ENCODE measurements around the gene IPMK. TPM values are rescaled to one million over a fixed set of nuclear protein-coding genes. Genes with fewer than 3 reads are reported as not detected.

IPMK gene
- total and polyA plus RNA-seq, 9 of the 15 experiments (the other 6 are each of a cell fraction or from before 2014, with no cell fraction given), result 0.98 to 4.4 (median 2.7) TPM

DNA sequence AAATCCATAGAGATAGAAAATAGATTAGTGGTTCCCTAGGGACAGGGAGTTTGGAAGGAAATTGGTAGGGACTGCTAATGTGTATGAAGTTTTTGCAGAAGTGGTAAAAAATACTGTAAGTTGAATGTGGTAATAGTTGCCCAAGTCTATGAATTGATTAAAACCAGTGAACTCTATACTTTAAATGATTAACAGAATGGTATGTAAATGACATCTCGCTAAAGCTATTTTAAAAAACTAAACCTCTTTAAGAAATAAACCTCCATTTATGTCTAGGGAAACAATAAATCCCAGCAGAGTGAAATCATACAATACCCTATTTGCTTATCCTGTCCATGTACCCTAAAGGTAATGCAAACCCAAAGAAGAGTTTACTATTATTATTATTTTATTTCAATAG is 61.4 kb downstream of the IPMK start (continued):
- TF ChIP-seq, protein P1, sequence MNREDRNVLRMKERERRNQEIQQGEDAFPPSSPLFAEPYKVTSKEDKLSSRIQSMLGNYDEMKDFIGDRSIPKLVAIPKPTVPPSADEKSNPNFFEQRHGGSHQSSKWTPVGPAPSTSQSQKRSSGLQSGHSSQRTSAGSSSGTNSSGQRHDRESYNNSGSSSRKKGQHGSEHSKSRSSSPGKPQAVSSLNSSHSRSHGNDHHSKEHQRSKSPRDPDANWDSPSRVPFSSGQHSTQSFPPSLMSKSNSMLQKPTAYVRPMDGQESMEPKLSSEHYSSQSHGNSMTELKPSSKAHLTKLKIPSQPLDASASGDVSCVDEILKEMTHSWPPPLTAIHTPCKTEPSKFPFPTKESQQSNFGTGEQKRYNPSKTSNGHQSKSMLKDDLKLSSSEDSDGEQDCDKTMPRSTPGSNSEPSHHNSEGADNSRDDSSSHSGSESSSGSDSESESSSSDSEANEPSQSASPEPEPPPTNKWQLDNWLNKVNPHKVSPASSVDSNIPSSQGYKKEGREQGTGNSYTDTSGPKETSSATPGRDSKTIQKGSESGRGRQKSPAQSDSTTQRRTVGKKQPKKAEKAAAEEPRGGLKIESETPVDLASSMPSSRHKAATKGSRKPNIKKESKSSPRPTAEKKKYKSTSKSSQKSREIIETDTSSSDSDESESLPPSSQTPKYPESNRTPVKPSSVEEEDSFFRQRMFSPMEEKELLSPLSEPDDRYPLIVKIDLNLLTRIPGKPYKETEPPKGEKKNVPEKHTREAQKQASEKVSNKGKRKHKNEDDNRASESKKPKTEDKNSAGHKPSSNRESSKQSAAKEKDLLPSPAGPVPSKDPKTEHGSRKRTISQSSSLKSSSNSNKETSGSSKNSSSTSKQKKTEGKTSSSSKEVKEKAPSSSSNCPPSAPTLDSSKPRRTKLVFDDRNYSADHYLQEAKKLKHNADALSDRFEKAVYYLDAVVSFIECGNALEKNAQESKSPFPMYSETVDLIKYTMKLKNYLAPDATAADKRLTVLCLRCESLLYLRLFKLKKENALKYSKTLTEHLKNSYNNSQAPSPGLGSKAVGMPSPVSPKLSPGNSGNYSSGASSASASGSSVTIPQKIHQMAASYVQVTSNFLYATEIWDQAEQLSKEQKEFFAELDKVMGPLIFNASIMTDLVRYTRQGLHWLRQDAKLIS (CRISPR knock-in tag; IDR thresholded peaks at IDR 0.05), result no peak
- TF ChIP-seq, protein P2, sequence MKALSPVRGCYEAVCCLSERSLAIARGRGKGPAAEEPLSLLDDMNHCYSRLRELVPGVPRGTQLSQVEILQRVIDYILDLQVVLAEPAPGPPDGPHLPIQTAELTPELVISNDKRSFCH (CRISPR knock-in tag; IDR thresholded peaks at IDR 0.05), result no peak
- TF ChIP-seq, protein P2 (tag; IDR thresholded peaks at IDR 0.05), result no peak
- TF ChIP-seq ZNF263 (CRISPR knock-in tag; IDR thresholded peaks at IDR 0.05; ENCODE audit: borderline replicate concordance), result no peak
- TF ChIP-seq ZNF695 (CRISPR knock-in tag; IDR thresholded peaks at IDR 0.05), result no peak
- TF ChIP-seq CCNT2 (IDR thresholded peaks at IDR 0.05; ENCODE audit: borderline replicate concordance, extremely low read depth, insufficient read length, low read depth, low read length), result no peak
- TF ChIP-seq SIX5 (IDR thresholded peaks at IDR 0.05; ENCODE audit: borderline replicate concordance in 1 of 2, insufficient read depth in 1 of 2, low read depth in 1 of 2, low read length in 2 of 2), result no peak
